ENCODE measurements around the gene LIPC. TPM values are rescaled to one million over a fixed set of nuclear protein-coding genes. Genes with fewer than 3 reads are reported as not detected.

Gene LIPC
- total RNA-seq, 1 experiment from 2014 or later = not detected

DNA sequence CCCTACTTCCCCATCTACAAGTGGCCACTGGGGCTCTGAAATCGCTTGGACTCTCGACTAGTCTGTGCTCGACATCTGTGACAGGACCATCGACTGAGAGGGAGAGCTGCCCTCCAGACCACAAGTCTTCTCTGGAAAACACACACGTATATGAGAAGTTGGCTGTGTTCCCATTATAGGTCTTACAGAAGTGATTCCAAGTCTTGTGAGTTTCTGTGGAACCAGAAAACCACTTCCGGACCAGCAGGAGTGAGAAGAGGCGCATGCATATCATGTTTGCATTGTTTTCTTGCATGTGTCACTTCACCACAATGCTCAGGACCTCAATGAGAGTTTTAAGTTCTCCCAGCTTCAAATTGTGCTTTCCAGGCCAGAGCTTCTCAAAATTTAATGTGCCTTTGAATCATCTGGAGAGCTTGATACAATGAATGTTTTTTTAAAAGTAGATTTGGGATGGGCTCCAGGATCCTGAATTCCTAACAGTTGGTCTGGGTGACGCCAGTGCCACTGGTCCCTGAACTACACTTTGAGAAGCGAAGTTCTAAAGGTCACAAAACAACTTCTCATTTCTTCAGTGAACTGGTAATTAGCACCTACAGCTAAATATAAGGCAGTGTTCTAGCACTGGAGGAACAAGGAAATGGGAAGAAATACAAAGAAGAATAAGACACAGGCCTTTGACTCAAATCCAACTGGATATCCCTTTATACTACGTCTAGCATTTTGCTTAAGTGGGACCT lies 15.7 kb downstream of the LIPC start:
- Mint-ChIP-seq H3K4me1 (peaks cover 30% of the 10 kb centered on the region), H3K27ac (no peak overlapping the region), H3K4me3 (no peak overlapping the region), H3K36me3 (no peaks in the 10 kb centered on the region), H3K27me3 (ENCODE audit: low read depth) (no peaks in the 10 kb centered on the region), H3K9me3 (no peaks in the 10 kb centered on the region)
- DNase-seq (ENCODE audit: low spot score) (no peak), ATAC-seq (no peak)
- ChIA-PET POLR2A (no interaction called here), CTCF (no interaction called here)
- TF ChIP-seq CBFB (CRISPR knock-in tag; IDR thresholded peaks at IDR 0.05; ENCODE audit: low read depth) (no peak), SMAD4 (CRISPR knock-in tag; IDR thresholded peaks at IDR 0.05) (no peak), OVOL2 (CRISPR knock-in tag; IDR thresholded peaks at IDR 0.05; ENCODE audit: borderline replicate concordance) (no peak), HMGA2 (CRISPR knock-in tag; IDR thresholded peaks at IDR 0.05) (no peak), GABPB1 (CRISPR knock-in tag; IDR thresholded peaks at IDR 0.05) (no peak), ZNF423 (CRISPR knock-in tag; IDR thresholded peaks at IDR 0.05) (no peak), SP1 (CRISPR knock-in tag; conservative IDR thresholded peaks at IDR 0.05) (no peak), ZNF232 (CRISPR knock-in tag; IDR thresholded peaks at IDR 0.05) (no peak), ELF4 (CRISPR knock-in tag; IDR thresholded peaks at IDR 0.05; ENCODE audit: low read depth) (no peak), NFATC4 (CRISPR knock-in tag; IDR thresholded peaks at IDR 0.05) (no peak), GTF2I (CRISPR knock-in tag; conservative IDR thresholded peaks at IDR 0.05) (no peak), TP53 (CRISPR knock-in tag; IDR thresholded peaks at IDR 0.05) (no peak)
- TF ChIP-seq, protein P1, sequence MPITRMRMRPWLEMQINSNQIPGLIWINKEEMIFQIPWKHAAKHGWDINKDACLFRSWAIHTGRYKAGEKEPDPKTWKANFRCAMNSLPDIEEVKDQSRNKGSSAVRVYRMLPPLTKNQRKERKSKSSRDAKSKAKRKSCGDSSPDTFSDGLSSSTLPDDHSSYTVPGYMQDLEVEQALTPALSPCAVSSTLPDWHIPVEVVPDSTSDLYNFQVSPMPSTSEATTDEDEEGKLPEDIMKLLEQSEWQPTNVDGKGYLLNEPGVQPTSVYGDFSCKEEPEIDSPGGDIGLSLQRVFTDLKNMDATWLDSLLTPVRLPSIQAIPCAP (CRISPR knock-in tag; IDR thresholded peaks at IDR 0.05) = no peak
- TF ChIP-seq, protein P2, sequence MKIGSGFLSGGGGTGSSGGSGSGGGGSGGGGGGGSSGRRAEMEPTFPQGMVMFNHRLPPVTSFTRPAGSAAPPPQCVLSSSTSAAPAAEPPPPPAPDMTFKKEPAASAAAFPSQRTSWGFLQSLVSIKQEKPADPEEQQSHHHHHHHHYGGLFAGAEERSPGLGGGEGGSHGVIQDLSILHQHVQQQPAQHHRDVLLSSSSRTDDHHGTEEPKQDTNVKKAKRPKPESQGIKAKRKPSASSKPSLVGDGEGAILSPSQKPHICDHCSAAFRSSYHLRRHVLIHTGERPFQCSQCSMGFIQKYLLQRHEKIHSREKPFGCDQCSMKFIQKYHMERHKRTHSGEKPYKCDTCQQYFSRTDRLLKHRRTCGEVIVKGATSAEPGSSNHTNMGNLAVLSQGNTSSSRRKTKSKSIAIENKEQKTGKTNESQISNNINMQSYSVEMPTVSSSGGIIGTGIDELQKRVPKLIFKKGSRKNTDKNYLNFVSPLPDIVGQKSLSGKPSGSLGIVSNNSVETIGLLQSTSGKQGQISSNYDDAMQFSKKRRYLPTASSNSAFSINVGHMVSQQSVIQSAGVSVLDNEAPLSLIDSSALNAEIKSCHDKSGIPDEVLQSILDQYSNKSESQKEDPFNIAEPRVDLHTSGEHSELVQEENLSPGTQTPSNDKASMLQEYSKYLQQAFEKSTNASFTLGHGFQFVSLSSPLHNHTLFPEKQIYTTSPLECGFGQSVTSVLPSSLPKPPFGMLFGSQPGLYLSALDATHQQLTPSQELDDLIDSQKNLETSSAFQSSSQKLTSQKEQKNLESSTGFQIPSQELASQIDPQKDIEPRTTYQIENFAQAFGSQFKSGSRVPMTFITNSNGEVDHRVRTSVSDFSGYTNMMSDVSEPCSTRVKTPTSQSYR (CRISPR knock-in tag; IDR thresholded peaks at IDR 0.05) = no peak
- TF ChIP-seq, protein P3, sequence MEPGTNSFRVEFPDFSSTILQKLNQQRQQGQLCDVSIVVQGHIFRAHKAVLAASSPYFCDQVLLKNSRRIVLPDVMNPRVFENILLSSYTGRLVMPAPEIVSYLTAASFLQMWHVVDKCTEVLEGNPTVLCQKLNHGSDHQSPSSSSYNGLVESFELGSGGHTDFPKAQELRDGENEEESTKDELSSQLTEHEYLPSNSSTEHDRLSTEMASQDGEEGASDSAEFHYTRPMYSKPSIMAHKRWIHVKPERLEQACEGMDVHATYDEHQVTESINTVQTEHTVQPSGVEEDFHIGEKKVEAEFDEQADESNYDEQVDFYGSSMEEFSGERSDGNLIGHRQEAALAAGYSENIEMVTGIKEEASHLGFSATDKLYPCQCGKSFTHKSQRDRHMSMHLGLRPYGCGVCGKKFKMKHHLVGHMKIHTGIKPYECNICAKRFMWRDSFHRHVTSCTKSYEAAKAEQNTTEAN (CRISPR knock-in tag; IDR thresholded peaks at IDR 0.05) = no peak
- TF ChIP-seq, protein P4, sequence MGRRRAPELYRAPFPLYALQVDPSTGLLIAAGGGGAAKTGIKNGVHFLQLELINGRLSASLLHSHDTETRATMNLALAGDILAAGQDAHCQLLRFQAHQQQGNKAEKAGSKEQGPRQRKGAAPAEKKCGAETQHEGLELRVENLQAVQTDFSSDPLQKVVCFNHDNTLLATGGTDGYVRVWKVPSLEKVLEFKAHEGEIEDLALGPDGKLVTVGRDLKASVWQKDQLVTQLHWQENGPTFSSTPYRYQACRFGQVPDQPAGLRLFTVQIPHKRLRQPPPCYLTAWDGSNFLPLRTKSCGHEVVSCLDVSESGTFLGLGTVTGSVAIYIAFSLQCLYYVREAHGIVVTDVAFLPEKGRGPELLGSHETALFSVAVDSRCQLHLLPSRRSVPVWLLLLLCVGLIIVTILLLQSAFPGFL (CRISPR knock-in tag; IDR thresholded peaks at IDR 0.05; ENCODE audit: borderline replicate concordance) = no peak

DNA sequence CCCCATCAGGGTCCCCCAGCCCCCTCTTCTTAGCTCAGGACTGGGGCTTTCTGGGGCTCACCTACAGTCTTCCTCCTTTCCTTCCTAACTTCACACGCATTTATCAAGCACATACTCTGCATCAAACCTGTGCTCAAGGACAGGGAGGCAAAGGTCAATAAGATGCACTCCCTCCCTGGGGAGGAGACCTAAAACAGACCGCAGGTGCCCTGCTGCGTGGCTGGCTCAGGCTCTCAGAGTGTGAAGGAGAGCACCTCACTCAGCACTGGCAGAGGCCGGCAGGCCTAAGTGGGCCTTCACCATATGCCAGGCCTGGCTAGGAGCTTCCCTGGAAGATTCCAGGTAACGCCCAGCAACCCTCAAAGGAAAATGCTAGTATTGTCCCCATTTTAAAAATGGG lies 16.5 kb downstream of the LIPC start:
- Mint-ChIP-seq H3K4me3 (no peak overlapping the region), H3K4me1 (peaks cover 27% of the 10 kb centered on the region), H3K9me3 (no peaks in the 10 kb centered on the region), H3K36me3 (no peaks in the 10 kb centered on the region), H3K27me3 (ENCODE audit: low read depth) (no peaks in the 10 kb centered on the region), H3K27ac (no peak overlapping the region)
- ChIA-PET POLR2A (no interaction called here), CTCF (no interaction called here)
- DNase-seq (ENCODE audit: low spot score) (no peak), ATAC-seq (no peak)
- TF ChIP-seq EMX1 (CRISPR knock-in tag; IDR thresholded peaks at IDR 0.05) (no peak), NFATC4 (CRISPR knock-in tag; IDR thresholded peaks at IDR 0.05) (no peak), ZNF671 (CRISPR knock-in tag; IDR thresholded peaks at IDR 0.05) (no peak), KAT7 (CRISPR knock-in tag; IDR thresholded peaks at IDR 0.05; ENCODE audit: borderline replicate concordance) (no peak)
- TF ChIP-seq, protein P5, sequence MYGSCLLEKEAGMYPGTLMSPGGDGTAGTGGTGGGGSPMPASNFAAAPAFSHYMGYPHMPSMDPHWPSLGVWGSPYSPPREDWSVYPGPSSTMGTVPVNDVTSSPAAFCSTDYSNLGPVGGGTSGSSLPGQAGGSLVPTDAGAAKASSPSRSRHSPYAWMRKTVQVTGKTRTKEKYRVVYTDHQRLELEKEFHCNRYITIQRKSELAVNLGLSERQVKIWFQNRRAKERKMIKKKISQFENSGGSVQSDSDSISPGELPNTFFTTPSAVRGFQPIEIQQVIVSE (CRISPR knock-in tag; IDR thresholded peaks at IDR 0.05; ENCODE audit: borderline replicate concordance) = no peak
